K562 (cell line): Measurements from ENCODE around the gene WLS. TPM values are rescaled to one million over a fixed set of nuclear protein-coding genes. Genes with fewer than 3 reads are reported as not detected.

Source experiments
- ATAC-seq: fragments of 200-7000 bp; cut with Tn5 transposase; 3 replicates; pipeline ENCODE4 v1.9.1; 2020; ENCODE audit warnings: moderate library complexity
- BruUV-seq: library from RNA; stranded (reverse); fragments of 400-500 nt; replicated peaks from 2 replicates; lab custom pipeline; 2021; lab: Mats Ljungman, UMichigan
- CTCF ChIA-PET: fragments of 300-600 bp; formaldehyde crosslinking; extraction: SDS; loops from one replicate; lab custom pipeline; 2021; ENCODE audit warnings: low intra/inter-chr PET ratio; lab: Yijun Ruan, JAX
- POLR2A ChIA-PET: fragments of 300-600, 350-650 bp; sonication (Branson Sonifier 250); formaldehyde crosslinking; extraction: SDS; loops from one replicate; lab custom pipeline; 2021; ENCODE audit warnings: antibody characterized with exemption, inconsistent platforms; lab: Yijun Ruan, JAX
- DNase-seq, 4 experiments: peaks; one replicate each; pipeline versions ENCODE4 v3.0.0 to v3.0.0-alpha.2; 2011 to 2018; ENCODE audit warnings: low spot score in 3 of 4, mixed read lengths in 3 of 4; ENCODE audit errors: extremely low read depth in 1 of 4
- FAIRE-seq: peaks from 2 replicates; lab custom pipeline; 2011; peaks lifted over from hg19 to GRCh38; lab: Jason Lieb, UNC
- H2AFZ ChIP-seq: 2 replicates; pipeline ENCODE4 v1.6.0; 2011; ENCODE audit warnings: low read depth, low read length, control low read depth, inconsistent platforms
- H3K27ac ChIP-seq: fragments of 200-600 bp; 3 replicates; pipeline ENCODE4 v1.8.0; 2011; ENCODE audit warnings: low read depth, mild to moderate bottlenecking, control low read depth, inconsistent platforms, low read length, moderate library complexity, mixed read lengths; ENCODE audit errors: extremely low read depth
- H3K27me3 ChIP-seq, 2 experiments: fragments of 300-600 bp in 1 of 2; 2 replicates in 1 of 2; 3 replicates in 1 of 2; pipeline versions ENCODE4 v1.6.0 to v1.8.0; 2011; ENCODE audit warnings: inconsistent platforms in 2 of 2, low read length in 2 of 2, mild to moderate bottlenecking in 1 of 2, mixed read lengths in 1 of 2, moderate library complexity in 1 of 2; ENCODE audit not compliant: control insufficient read depth in 2 of 2, insufficient read depth in 2 of 2
- H3K36me3 ChIP-seq: fragments of 300-600 bp; 3 replicates; pipeline ENCODE4 v1.8.0; 2011; ENCODE audit warnings: mild to moderate bottlenecking, low read length, inconsistent platforms; ENCODE audit not compliant: control insufficient read depth, insufficient read depth
- H3K4me1 ChIP-seq, 2 experiments: fragments of 200-600 bp in 1 of 2; replicated peaks in 1 of 2; 2 replicates in 1 of 2; 3 replicates in 1 of 2; pipeline versions ENCODE4 v1.5.1 to v1.8.0; 2011; ENCODE audit warnings: inconsistent platforms in 2 of 2, low read length in 2 of 2, mild to moderate bottlenecking in 1 of 2, mixed read lengths in 1 of 2, moderate library complexity in 1 of 2; ENCODE audit not compliant: control insufficient read depth in 2 of 2, insufficient read depth in 2 of 2
- H3K4me2 ChIP-seq: 2 replicates; pipeline ENCODE4 v1.6.1; 2011; ENCODE audit warnings: low read length, control low read depth, inconsistent platforms, mixed read lengths; ENCODE audit not compliant: insufficient read depth
- H3K4me3 ChIP-seq: fragments of 200-600 bp; sonication (generic), shearing (Covaris generic); 2 replicates; pipeline ENCODE4 v1.5.1; 2016; ENCODE audit warnings: control low read depth, inconsistent platforms
- H3K79me2 ChIP-seq: fragments of 200-600 bp; 3 replicates; pipeline ENCODE4 v1.8.0; 2011; ENCODE audit warnings: low read length, inconsistent platforms; ENCODE audit not compliant: control insufficient read depth, insufficient read depth
- H3K9ac ChIP-seq, 2 experiments: 2 replicates each; pipeline versions ENCODE4 v1.6.0 to v1.6.1; 2011; ENCODE audit warnings: low read depth in 2 of 2, low read length in 2 of 2, control low read depth in 1 of 2, inconsistent platforms in 1 of 2, mild to moderate bottlenecking in 1 of 2, mixed read lengths in 1 of 2; ENCODE audit not compliant: insufficient read depth in 1 of 2
- H3K9me1 ChIP-seq: one replicate; pipeline ENCODE4 v1.6.0; 2011; ENCODE audit warnings: inconsistent platforms, mild to moderate bottlenecking, low read length, moderate library complexity; ENCODE audit not compliant: control insufficient read depth, insufficient read depth
- H3K9me3 ChIP-seq: replicated peaks from 2 replicates; pipeline ENCODE4 v1.5.1; 2011; ENCODE audit warnings: low read depth, low read length, inconsistent platforms; ENCODE audit not compliant: control insufficient read depth, insufficient read depth
- H4K20me1 ChIP-seq: replicated peaks from 2 replicates; pipeline ENCODE4 v1.6.1; 2011; ENCODE audit warnings: low read length, inconsistent platforms, mixed read lengths; ENCODE audit not compliant: control insufficient read depth, insufficient read depth
- GABPB2 ChIP-seq: fragments of 250-450 bp; sonication (Bioruptor Pico); conservative IDR thresholded peaks from 2 replicates; pipeline ENCODE4 v1.5.1; 2021; ENCODE audit warnings: mild to moderate bottlenecking
- HMGN3 ChIP-seq: IDR thresholded peaks from 2 replicates; pipeline ENCODE4 v1.6.1; 2011; ENCODE audit warnings: borderline replicate concordance, low read depth, mild to moderate bottlenecking, mixed read lengths, low read length; ENCODE audit not compliant: insufficient read length; ENCODE audit errors: extremely low read depth
- ZC3H11A ChIP-seq: IDR thresholded peaks from 2 replicates; pipeline ENCODE4 v1.6.1; 2012; ENCODE audit warnings: low read depth, low read length, improper control_type of control experiment
- ZNF174 ChIP-seq: fragments of 250-450 bp; sonication (Bioruptor Pico); IDR thresholded peaks from 2 replicates; pipeline ENCODE4 v1.4.0; 2020; ENCODE audit warnings: mild to moderate bottlenecking
- WGBS: fragments of 100-300 bp; shearing (Covaris generic); methylation state at CpG from one replicate; pipeline ENCODE4 v1.1.6; 2016; ENCODE audit warnings: low coverage, mixed read lengths; ENCODE audit not compliant: insufficient coverage; ENCODE audit errors: missing lambda C conversion rate; 5-methylcytosine and 5-hydroxymethylcytosine counted together
- in situ Hi-C: fragments of 300-500 bp; cut with MboI; formaldehyde crosslinking; loops from 4 replicates; pipeline ENCODE4 v1.15.0; 2018; ENCODE audit warnings: inconsistent platforms, mixed read lengths
- intact Hi-C: fragments of 100-400 bp; cut with micrococcal nuclease; formaldehyde crosslinking; loops from 2 replicates; pipeline ENCODE4 v1.14.2; 2022
- polyA plus RNA-seq, 8 experiments: library from polyadenylated mRNA; depleted of rRNA in 4 of 8; stranded (reverse) in 5 of 8; unstranded in 3 of 8; fragments of >200 nt; fragmentation: Nextera tagmentation in 2 of 8; fragmentation: Illumina TruSeq in 1 of 8; extraction: Ambion mirVana in 2 of 8; extraction: Trizol in 1 of 8; gene quantifications; 2 replicates each; pipeline versions ENCODE4 v1.2.1 to v1.2.3, GENCODE V29; 2011 to 2014; ENCODE audit warnings: inconsistent platforms in 1 of 8, missing spikeins in 1 of 8
- total RNA-seq, 7 experiments: library from RNA; depleted of rRNA in 6 of 7; stranded (reverse); fragments of >200 nt in 6 of 7; fragmentation: Illumina TruSeq in 2 of 7; extraction: Trizol in 2 of 7; gene quantifications; 2 replicates each; pipeline versions ENCODE4 v1.2.1 to v1.2.3, GENCODE V29; 2011 to 2021; ENCODE audit warnings: low replicate concordance in 1 of 7
- TF ChIP-seq, protein P1 (sequence below), 2 experiments: fragments of 450-650 bp; IDR thresholded peaks; 2 replicates each; pipeline ENCODE4 v1.6.1; 2018; ENCODE audit warnings: mild to moderate bottlenecking in 2 of 2, low read depth in 1 of 2; ENCODE audit not compliant: partially characterized antibody in 2 of 2
- TF ChIP-seq, protein P2 (sequence below): sonication (generic); formaldehyde crosslinking; IDR thresholded peaks from 2 replicates; pipeline ENCODE4 v1.8.1; 2022; ENCODE audit warnings: missing genetic modification reagents

WLS gene
- total and polyA plus RNA-seq, 9 of the 15 experiments (the other 6 are each of a cell fraction or from before 2014, with no cell fraction given): 0.47 TPM; not detected in 8

GRCh38 chr1:68270951-68271350, 38.6 kb upstream of the WLS start (continued):
- TF ChIP-seq, protein P1, sequence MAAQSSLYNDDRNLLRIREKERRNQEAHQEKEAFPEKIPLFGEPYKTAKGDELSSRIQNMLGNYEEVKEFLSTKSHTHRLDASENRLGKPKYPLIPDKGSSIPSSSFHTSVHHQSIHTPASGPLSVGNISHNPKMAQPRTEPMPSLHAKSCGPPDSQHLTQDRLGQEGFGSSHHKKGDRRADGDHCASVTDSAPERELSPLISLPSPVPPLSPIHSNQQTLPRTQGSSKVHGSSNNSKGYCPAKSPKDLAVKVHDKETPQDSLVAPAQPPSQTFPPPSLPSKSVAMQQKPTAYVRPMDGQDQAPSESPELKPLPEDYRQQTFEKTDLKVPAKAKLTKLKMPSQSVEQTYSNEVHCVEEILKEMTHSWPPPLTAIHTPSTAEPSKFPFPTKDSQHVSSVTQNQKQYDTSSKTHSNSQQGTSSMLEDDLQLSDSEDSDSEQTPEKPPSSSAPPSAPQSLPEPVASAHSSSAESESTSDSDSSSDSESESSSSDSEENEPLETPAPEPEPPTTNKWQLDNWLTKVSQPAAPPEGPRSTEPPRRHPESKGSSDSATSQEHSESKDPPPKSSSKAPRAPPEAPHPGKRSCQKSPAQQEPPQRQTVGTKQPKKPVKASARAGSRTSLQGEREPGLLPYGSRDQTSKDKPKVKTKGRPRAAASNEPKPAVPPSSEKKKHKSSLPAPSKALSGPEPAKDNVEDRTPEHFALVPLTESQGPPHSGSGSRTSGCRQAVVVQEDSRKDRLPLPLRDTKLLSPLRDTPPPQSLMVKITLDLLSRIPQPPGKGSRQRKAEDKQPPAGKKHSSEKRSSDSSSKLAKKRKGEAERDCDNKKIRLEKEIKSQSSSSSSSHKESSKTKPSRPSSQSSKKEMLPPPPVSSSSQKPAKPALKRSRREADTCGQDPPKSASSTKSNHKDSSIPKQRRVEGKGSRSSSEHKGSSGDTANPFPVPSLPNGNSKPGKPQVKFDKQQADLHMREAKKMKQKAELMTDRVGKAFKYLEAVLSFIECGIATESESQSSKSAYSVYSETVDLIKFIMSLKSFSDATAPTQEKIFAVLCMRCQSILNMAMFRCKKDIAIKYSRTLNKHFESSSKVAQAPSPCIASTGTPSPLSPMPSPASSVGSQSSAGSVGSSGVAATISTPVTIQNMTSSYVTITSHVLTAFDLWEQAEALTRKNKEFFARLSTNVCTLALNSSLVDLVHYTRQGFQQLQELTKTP (IDR thresholded peaks at IDR 0.05; ENCODE audit: low read depth in 1 of 2, partially characterized antibody in 2 of 2): no peak
- TF ChIP-seq ZC3H11A: no peak

- intact Hi-C loops (no loop called here), in situ Hi-C loops (no loop called here)
- no peak for DNase-seq
- no peaks in the 10 kb centered on the region for H3K9me1 ChIP-seq
- H3K79me2 ChIP-seq: no peaks in the 10 kb centered on the region
- CTCF ChIA-PET: no interaction called here
- TF ChIP-seq, protein P2, sequence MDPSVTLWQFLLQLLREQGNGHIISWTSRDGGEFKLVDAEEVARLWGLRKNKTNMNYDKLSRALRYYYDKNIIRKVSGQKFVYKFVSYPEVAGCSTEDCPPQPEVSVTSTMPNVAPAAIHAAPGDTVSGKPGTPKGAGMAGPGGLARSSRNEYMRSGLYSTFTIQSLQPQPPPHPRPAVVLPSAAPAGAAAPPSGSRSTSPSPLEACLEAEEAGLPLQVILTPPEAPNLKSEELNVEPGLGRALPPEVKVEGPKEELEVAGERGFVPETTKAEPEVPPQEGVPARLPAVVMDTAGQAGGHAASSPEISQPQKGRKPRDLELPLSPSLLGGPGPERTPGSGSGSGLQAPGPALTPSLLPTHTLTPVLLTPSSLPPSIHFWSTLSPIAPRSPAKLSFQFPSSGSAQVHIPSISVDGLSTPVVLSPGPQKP (CRISPR knock-in tag): no peak
- TF ChIP-seq ZNF174 (CRISPR knock-in tag) (no peak), HMGN3 (no peak), GABPB2 (no peak)
- H3K27me3 ChIP-seq: no peaks in the 10 kb centered on the region
- H3K4me1 ChIP-seq: no peaks in the 10 kb centered on the region
- H3K4me3 ChIP-seq: no peak overlapping the region
- no peak overlapping the region for H3K27ac ChIP-seq
- no peak overlapping the region for H2AFZ ChIP-seq
- WGBS: 0% methylated on average over 3 of the region's 3 CpGs
- no peak overlapping the region for H3K4me2 ChIP-seq
- no peaks in the 10 kb centered on the region for H3K36me3 ChIP-seq
- no peaks in the 10 kb centered on the region for H4K20me1 ChIP-seq
- POLR2A ChIA-PET: no interaction called here
- no peaks in the 10 kb centered on the region for H3K9me3 ChIP-seq
- no peak overlapping the region for H3K9ac ChIP-seq
- no TSS peak for BruUV-seq
- ATAC-seq: no peak
- no peak for FAIRE-seq
Observed at GRCh38 chr1:68269637-68270430, 37.5 kb upstream of the WLS start.
